ENCODE results near the gene TACC2. TPM values are rescaled to one million over a fixed set of nuclear protein-coding genes. Genes with fewer than 3 reads are reported as not detected.

TACC2 gene
- polyA plus RNA-seq, 3 donors, result 13.0 to 34.9 (median 19.5) TPM

GRCh38 chr10:122126763-122127659, 138.0 kb downstream of the TACC2 start:
- H3K27ac ChIP-seq (ENCODE audit: low read depth, low read length), result no peak overlapping the region
- 65 to 76% (median 71%) methylated on average over 6 of the region's 6 CpGs for WGBS, 3 donors

GRCh38 chr10:122127943-122128342, 139.0 kb downstream of the TACC2 start:
- WGBS, 3 donors, result 63 to 82% (median 70%) methylated on average over 8 of the region's 8 CpGs
- no peak overlapping the region for H3K27ac ChIP-seq (ENCODE audit: low read depth, low read length)

- no peak overlapping the region for H3K27ac ChIP-seq (ENCODE audit: low read depth, low read length)
- WGBS, 3 donors, result 49 to 87% (median 64%) methylated on average over 5 of the region's 5 CpGs
These were observed 139.4 kb downstream of the TACC2 start for GRCh38 chr10:122128357-122128756.

GRCh38 chr10:122130474-122131110, 141.6 kb downstream of the TACC2 start:
- 87 to 91% (median 87%) methylated on average over 8 of the region's 8 CpGs for WGBS, 3 donors
- H3K27ac ChIP-seq (ENCODE audit: low read depth, low read length), result no peak overlapping the region

- H3K27ac ChIP-seq (ENCODE audit: low read depth, low read length), result no peak overlapping the region
- WGBS, 3 donors, result 76 to 82% (median 81%) methylated on average over 15 of the region's 15 CpGs
These were observed 143.4 kb downstream of the TACC2 start for GRCh38 chr10:122132331-122132755.

- WGBS, 3 donors, result 69 to 82% (median 70%) methylated on average over 12 of the region's 12 CpGs
These were observed 144.1 kb downstream of the TACC2 start for GRCh38 chr10:122132882-122133565.

GRCh38 chr10:122135251-122136025, 146.5 kb downstream of the TACC2 start:
- 86 to 90% (median 90%) methylated on average over 13 of the region's 13 CpGs for WGBS, 3 donors
- no peak overlapping the region for H3K27ac ChIP-seq (ENCODE audit: low read depth, low read length)

More at GRCh38 chr10:122132882-122133565, 144.1 kb downstream of the TACC2 start:
- H3K27ac ChIP-seq (ENCODE audit: low read depth, low read length), result no peak overlapping the region

- H3K27ac ChIP-seq (ENCODE audit: low read depth, low read length), result no peak overlapping the region
- 46 to 78% (median 52%) methylated on average over 16 of the region's 16 CpGs for WGBS, 3 donors
These were observed 150.1 kb downstream of the TACC2 start for GRCh38 chr10:122138831-122139625.

GRCh38 chr10:122139627-122140170, 150.7 kb downstream of the TACC2 start:
- WGBS, 3 donors, result 57 to 78% (median 59%) methylated on average over 10 of the region's 10 CpGs
- H3K27ac ChIP-seq (ENCODE audit: low read depth, low read length), result no peak overlapping the region

GRCh38 chr10:122140461-122140902, 151.5 kb downstream of the TACC2 start:
- no peak overlapping the region for H3K27ac ChIP-seq (ENCODE audit: low read depth, low read length)
- 69 to 87% (median 80%) methylated on average over 9 of the region's 9 CpGs for WGBS, 3 donors

GRCh38 chr10:122140941-122141623, 152.1 kb downstream of the TACC2 start:
- 23 to 41% (median 23%) methylated on average over 10 of the region's 10 CpGs for WGBS, 3 donors
- no peak overlapping the region for H3K27ac ChIP-seq (ENCODE audit: low read depth, low read length)

- no peak overlapping the region for H3K27ac ChIP-seq (ENCODE audit: low read depth, low read length)
- 56 to 76% (median 68%) methylated on average over 15 of the region's 15 CpGs for WGBS, 3 donors
These were observed 153.1 kb downstream of the TACC2 start for GRCh38 chr10:122141821-122142640.

- H3K27ac ChIP-seq (ENCODE audit: low read depth, low read length), result no peak overlapping the region
- 26 to 40% (median 36%) methylated on average over 14 of the region's 14 CpGs for WGBS, 3 donors
These were observed 153.8 kb downstream of the TACC2 start for GRCh38 chr10:122142641-122143237.

- no peak overlapping the region for H3K27ac ChIP-seq (ENCODE audit: low read depth, low read length)
- WGBS, 3 donors, result 69 to 78% (median 74%) methylated on average over 14 of the region's 14 CpGs
These were observed 154.4 kb downstream of the TACC2 start for GRCh38 chr10:122143238-122143841.

GRCh38 chr10:122144199-122144598, 155.2 kb downstream of the TACC2 start:
- H3K27ac ChIP-seq (ENCODE audit: low read depth, low read length), result no peak overlapping the region
- WGBS, 3 donors, result 46 to 64% (median 60%) methylated on average over 2 of the region's 2 CpGs

Data from adipose tissue (tissue), 3 donors.